ENCODE results near the gene IKZF2. TPM values are rescaled to one million over a fixed set of nuclear protein-coding genes. Genes with fewer than 3 reads are reported as not detected.
A peak's percentile ranks its signal among the peaks of the same experiment; 100 is the strongest.

The IKZF2 gene
- total and polyA plus RNA-seq, 2 experiments from 2014 or later: 2.6 to 10.1 TPM

GRCh38 chr2:212968284-212969081, 182.9 kb downstream of the IKZF2 start:
- H3K4me2 ChIP-seq: no peak overlapping the region

More at GRCh38 chr2:212968284-212969081, 182.9 kb downstream of the IKZF2 start:
- peaks cover 15% of the 10 kb centered on the region; the same call in 2 of the 3 replicates for H3K4me1 Mint-ChIP-seq
- no peak for ATAC-seq
- no peaks in the 10 kb centered on the region for H3K27me3 Mint-ChIP-seq (ENCODE audit: insufficient read depth, low read depth, poor library complexity)
- no peaks in the 10 kb centered on the region for H4K20me1 ChIP-seq (replicated peaks; ENCODE audit: insufficient read depth)
- no peaks in the 10 kb centered on the region for H3K79me2 ChIP-seq (replicated peaks; ENCODE audit: insufficient read depth)
- no peaks in the 10 kb centered on the region for H3K9me3 Mint-ChIP-seq
- H3K36me3 ChIP-seq (ENCODE audit: insufficient read depth): no peaks in the 10 kb centered on the region
- no peak overlapping the region for H3K27ac ChIP-seq (ENCODE audit: low read depth)
- H3K4me3 ChIP-seq: no peak overlapping the region
- TF ChIP-seq STAT1 (IDR thresholded peaks at IDR 0.05; ENCODE audit: unreplicated experiment) (no peak), JUNB (IDR thresholded peaks at IDR 0.05; ENCODE audit: unreplicated experiment) (no peak), ZNF462 (CRISPR knock-in tag; IDR thresholded peaks at IDR 0.05) (no peak), EZH2phosphoT487 (IDR thresholded peaks at IDR 0.05; ENCODE audit: unreplicated experiment) (no peak), EZH2 (IDR thresholded peaks at IDR 0.05; ENCODE audit: low read depth, unreplicated experiment) (no peak), NANOG (IDR thresholded peaks at IDR 0.05; ENCODE audit: borderline replicate concordance) (no peak), CREB1 (CRISPR knock-in tag; IDR thresholded peaks at IDR 0.05; ENCODE audit: low read depth) (no peak), CTCF (conservative IDR thresholded peaks at IDR 0.05; ENCODE audit: low read depth in 2 of 2) (no peak), ZNF114 (CRISPR knock-in tag; IDR thresholded peaks at IDR 0.05) (no peak), POLR2AphosphoS5 (IDR thresholded peaks at IDR 0.05; ENCODE audit: low read depth) (no peak), ZNF331 (CRISPR knock-in tag; IDR thresholded peaks at IDR 0.05; ENCODE audit: low read depth) (no peak), ETS1 (IDR thresholded peaks at IDR 0.05) (no peak), REST (IDR thresholded peaks at IDR 0.05; ENCODE audit: unreplicated experiment) (no peak)
- no peaks in the 10 kb centered on the region for H3K27me3 ChIP-seq (ENCODE audit: insufficient read depth)
- no peaks in the 10 kb centered on the region for H3K9me2 ChIP-seq (ENCODE audit: insufficient read depth)
- H3K4me1 ChIP-seq (ENCODE audit: insufficient read depth): no peaks in the 10 kb centered on the region
- peak overlapping the region; percentile 64 for H3K27ac Mint-ChIP-seq
- DNase-seq (ENCODE audit: low spot score): no peak
- H3F3A ChIP-seq (replicated peaks; ENCODE audit: low read depth): no peaks in the 10 kb centered on the region
- no peak overlapping the region for H3K4me3 Mint-ChIP-seq
- H3K36me3 Mint-ChIP-seq (ENCODE audit: low read depth): no peaks in the 10 kb centered on the region
- H2AFZ ChIP-seq: peak overlapping the region; percentile 48; the same call in 1 of the 2 replicates
